ENCODE measurements around the gene AMBP.

- no peak for TF ChIP-seq YY1 (IDR thresholded peaks at IDR 0.05; ENCODE audit: low read depth)
- no peak for TF ChIP-seq MAX (IDR thresholded peaks at IDR 0.05)
- TF ChIP-seq EP300 (IDR thresholded peaks at IDR 0.05; ENCODE audit: borderline replicate concordance), result no peak
- TF ChIP-seq CEBPB (IDR thresholded peaks at IDR 0.05), result no peak
- no peak for TF ChIP-seq TAF1 (IDR thresholded peaks at IDR 0.05; ENCODE audit: low read depth)
These were observed 48.6 kb downstream of the AMBP start for GRCh38 chr9:114029311-114030170.

All from Ishikawa (cell line).